Measurements from ENCODE around the gene ATPAF2.

The ATPAF2 gene

GRCh38 chr17:18031955-18032354 lies 7.0 kb downstream of the ATPAF2 start:
- no peak for TF ChIP-seq CTCF (IDR thresholded peaks at IDR 0.05; ENCODE audit: low read depth, low read length, missing control alignments)
- no peak overlapping the region for H3K4me3 ChIP-seq (ENCODE audit: low read depth, low read length)
- no peak for DNase-seq (ENCODE audit: low read depth)

GRCh38 chr17:18028952-18029540 lies 9.9 kb downstream of the ATPAF2 start:
- no peak for DNase-seq (ENCODE audit: low read depth)
- H3K4me3 ChIP-seq (ENCODE audit: low read depth, low read length), result no peak overlapping the region

GRCh38 chr17:18028114-18028951 lies 10.6 kb downstream of the ATPAF2 start:
- no peak for TF ChIP-seq CTCF (IDR thresholded peaks at IDR 0.05; ENCODE audit: low read depth, low read length, missing control alignments)
- no peak overlapping the region for H3K4me3 ChIP-seq (ENCODE audit: low read depth, low read length)
- no peak for DNase-seq (ENCODE audit: low read depth)

More at GRCh38 chr17:18028952-18029540, 9.9 kb downstream of the ATPAF2 start:
- no peak for TF ChIP-seq CTCF (IDR thresholded peaks at IDR 0.05; ENCODE audit: low read depth, low read length, missing control alignments)

GRCh38 chr17:18027280-18027679 lies 11.7 kb downstream of the ATPAF2 start:
- no peak for DNase-seq (ENCODE audit: low read depth)
- no peak overlapping the region for H3K4me3 ChIP-seq (ENCODE audit: low read depth, low read length)
- TF ChIP-seq CTCF (IDR thresholded peaks at IDR 0.05; ENCODE audit: low read depth, low read length, missing control alignments), result no peak

- no peak for DNase-seq (ENCODE audit: low read depth)
- no peak overlapping the region for H3K4me3 ChIP-seq (ENCODE audit: low read depth, low read length)
These were observed 12.8 kb downstream of the ATPAF2 start for GRCh38 chr17:18025945-18026776.

More at GRCh38 chr17:18025945-18026776, 12.8 kb downstream of the ATPAF2 start:
- no peak for TF ChIP-seq CTCF (IDR thresholded peaks at IDR 0.05; ENCODE audit: low read depth, low read length, missing control alignments)
